Measurements from ENCODE around the gene SLC22A23.

Gene SLC22A23

GRCh38 chr6:3484192-3484591, 27.3 kb upstream of the SLC22A23 start:
- H3K27ac ChIP-seq: no peak overlapping the region
- no peak for TF ChIP-seq ZFX (IDR thresholded peaks at IDR 0.05)
- no peak for TF ChIP-seq CTCF (conservative IDR thresholded peaks at IDR 0.05)

GRCh38 chr6:3483675-3484074, 26.8 kb upstream of the SLC22A23 start:
- H3K27ac ChIP-seq: no peak overlapping the region
- TF ChIP-seq ZFX (IDR thresholded peaks at IDR 0.05) (no peak), CTCF (conservative IDR thresholded peaks at IDR 0.05) (no peak)

DNA sequence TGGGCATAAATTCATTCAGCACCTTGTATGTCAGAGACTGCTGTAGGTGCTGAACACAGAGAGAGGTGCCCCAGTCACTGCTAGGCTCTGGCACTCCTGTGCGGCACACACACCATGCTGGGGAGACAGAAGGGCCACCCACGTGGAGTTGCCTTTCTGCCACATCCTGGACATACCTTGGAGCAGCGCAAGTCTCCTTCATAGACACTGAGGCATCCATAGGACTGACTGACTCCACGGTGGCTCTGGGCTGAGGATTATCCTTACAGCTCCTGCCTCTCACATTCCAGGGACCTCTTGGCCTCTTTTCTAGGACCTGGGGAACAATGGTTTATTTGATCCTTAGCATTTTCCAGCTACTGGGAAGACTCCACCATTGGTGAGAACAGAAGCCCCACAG, 26.0 kb upstream of the SLC22A23 start:
- H3K27ac ChIP-seq: no peak overlapping the region
- TF ChIP-seq CTCF (conservative IDR thresholded peaks at IDR 0.05) (no peak), ZFX (IDR thresholded peaks at IDR 0.05) (no peak)

DNA sequence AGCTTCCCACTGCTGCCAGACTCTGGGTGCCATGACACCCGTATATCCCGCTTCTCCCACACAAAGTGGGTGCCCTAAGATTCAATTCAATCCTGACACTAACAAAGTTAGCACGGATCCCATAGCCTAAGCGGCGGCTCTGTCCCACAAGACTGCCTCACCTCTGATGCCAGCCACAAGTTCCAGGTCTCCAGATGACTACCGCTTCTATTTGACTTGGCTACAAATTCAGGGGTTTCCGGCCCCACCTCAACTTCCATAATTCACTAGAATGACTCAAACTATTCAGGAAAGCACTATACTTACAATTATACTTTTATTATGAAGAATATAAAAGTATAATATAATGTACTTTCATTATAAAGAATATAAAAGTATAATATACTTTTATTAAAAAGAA, 24.8 kb upstream of the SLC22A23 start:
- TF ChIP-seq ZFX (IDR thresholded peaks at IDR 0.05): no peak
- no peak overlapping the region for H3K27ac ChIP-seq

DNA sequence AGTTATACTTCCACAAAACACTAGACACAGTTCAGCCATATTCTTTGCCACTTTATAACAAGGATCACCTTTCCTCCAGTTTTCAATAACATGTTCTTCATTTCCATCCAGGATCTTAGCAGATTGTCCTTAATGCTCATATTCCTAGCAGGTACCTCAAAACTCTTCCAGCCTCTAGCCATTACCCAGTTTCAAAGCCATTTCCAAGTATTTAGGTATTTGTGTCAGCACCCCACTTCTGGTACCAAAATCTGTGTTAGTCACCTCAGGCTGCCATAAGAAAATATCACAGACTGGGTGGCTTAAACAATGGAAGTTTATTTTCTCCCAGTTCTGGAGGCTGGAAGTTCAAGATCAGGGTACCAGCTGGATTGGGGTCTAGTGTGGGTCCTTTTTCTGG, 23.2 kb upstream of the SLC22A23 start:
- H3K27ac ChIP-seq: no peak overlapping the region
- TF ChIP-seq ZFX (IDR thresholded peaks at IDR 0.05) (no peak), CTCF (conservative IDR thresholded peaks at IDR 0.05) (no peak)

DNA sequence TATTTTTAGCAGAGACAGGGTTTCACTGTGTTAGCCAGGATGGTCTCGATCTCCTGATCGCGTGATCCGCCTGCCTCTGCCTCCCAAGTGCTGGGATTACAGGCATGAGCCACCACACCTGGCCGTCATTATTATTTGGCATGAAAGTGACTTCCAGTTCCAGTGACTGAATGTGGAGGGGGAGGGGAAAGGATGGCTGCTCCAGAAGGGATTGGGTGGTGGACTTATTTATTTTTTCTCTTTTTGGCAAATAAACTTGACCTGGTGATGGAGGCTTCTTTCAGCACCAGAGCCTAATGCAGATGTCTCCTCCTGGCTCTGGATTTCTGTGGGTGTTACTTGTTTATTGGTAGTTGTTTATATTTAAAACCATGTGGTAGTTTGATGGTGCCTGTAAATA, 16.9 kb upstream of the SLC22A23 start:
- TF ChIP-seq ZFX (IDR thresholded peaks at IDR 0.05): no peak
- no peak for TF ChIP-seq CTCF (conservative IDR thresholded peaks at IDR 0.05)
- H3K27ac ChIP-seq: no peak overlapping the region

DNA sequence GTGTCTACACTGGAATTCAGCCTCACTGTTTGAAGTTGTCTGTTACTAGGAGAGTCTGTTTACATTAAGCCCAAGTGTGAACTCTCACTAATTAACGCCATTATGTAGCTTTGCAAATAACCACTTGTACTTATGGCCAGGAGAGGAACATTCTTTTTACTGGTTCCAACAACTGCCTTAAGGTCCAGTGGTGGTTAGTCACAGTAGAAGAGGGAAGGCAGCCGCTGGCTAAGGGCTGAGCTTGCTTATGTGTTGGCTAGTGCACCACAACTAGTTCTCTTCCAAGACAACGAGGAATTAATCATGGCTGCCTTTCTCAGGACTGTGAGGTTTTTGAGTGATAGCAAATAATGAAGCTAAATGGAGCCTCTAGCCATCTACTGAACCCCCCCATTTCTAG, 14.9 kb upstream of the SLC22A23 start:
- TF ChIP-seq ZFX (IDR thresholded peaks at IDR 0.05) (no peak), CTCF (conservative IDR thresholded peaks at IDR 0.05) (no peak)
- no peak overlapping the region for H3K27ac ChIP-seq

GRCh38 chr6:3471286-3471685, 14.4 kb upstream of the SLC22A23 start:
- no peak overlapping the region for H3K27ac ChIP-seq
- TF ChIP-seq ZFX (IDR thresholded peaks at IDR 0.05): no peak
- TF ChIP-seq CTCF (conservative IDR thresholded peaks at IDR 0.05): no peak

Measured in C4-2B (cell line).